ENCODE results near the gene SLC31A1. TPM values are rescaled to one million over a fixed set of nuclear protein-coding genes. Genes with fewer than 3 reads are reported as not detected.

SLC31A1 gene
- total and polyA plus RNA-seq, 2 donors (not counting 1 experiment from before 2014, with no cell fraction given): 1.1 to 3.2 TPM

- no peak overlapping the region for H3K27ac Mint-ChIP-seq
- Histone ChIP-seq H3K79me2 (ENCODE audit: control insufficient read depth, insufficient read depth, low read length) (peaks cover 30% of the 10 kb centered on the region), H3K9me3 (ENCODE audit: control extremely low read depth in 1 of 3, control insufficient read depth in 2 of 3, insufficient read depth in 1 of 3, low read length in 2 of 3) (peaks cover 0 to 4% (median 0%) of the 10 kb centered on the region in 3 donors), H3K4me2 (replicated peaks; ENCODE audit: low read depth, low read length, poor library complexity, severe bottlenecking) (no peak overlapping the region), H2AFZ (ENCODE audit: insufficient read depth, low read depth, low read length, poor library complexity, severe bottlenecking) (no peak overlapping the region), H3K27me3 (replicated peaks in 1 of 4; ENCODE audit: control extremely low read depth in 1 of 4, control insufficient read depth in 3 of 4, insufficient read depth in 4 of 4, low read length in 3 of 4) (no peaks in the 10 kb centered on the region), H3K9ac (ENCODE audit: low read length) (no peak overlapping the region), H3K27ac (ENCODE audit: low read length in 2 of 2) (no peak overlapping the region), H4K20me1 (ENCODE audit: control insufficient read depth, insufficient read depth, low read length, poor library complexity, severe bottlenecking) (peaks cover 5% of the 10 kb centered on the region), H3K4me1 (ENCODE audit: control insufficient read depth in 2 of 2, insufficient read depth in 2 of 2, low read length in 2 of 2) (peaks cover 26 to 28% of the 10 kb centered on the region in 2 donors), H3K36me3 (replicated peaks in 1 of 2; ENCODE audit: control extremely low read depth in 1 of 2, control insufficient read depth in 1 of 2, extremely low read depth in 1 of 2, insufficient read depth in 2 of 2, low read length in 1 of 2) (no peaks in the 10 kb centered on the region), H3K4me3 (ENCODE audit: control extremely low read depth in 1 of 5, extremely low read depth in 1 of 5, insufficient read depth in 1 of 5, low read depth in 2 of 5, low read length in 4 of 5) (no peak overlapping the region)
- POLR2A ChIA-PET: no interaction called here
- TF ChIP-seq EZH2 (IDR thresholded peaks at IDR 0.05; ENCODE audit: borderline replicate concordance, insufficient read depth, low read depth, low read length, poor library complexity, severe bottlenecking) (no peak), CTCF (IDR thresholded peaks at IDR 0.05) (no peak)
- WGBS (ENCODE audit: insufficient coverage): no CpG with 5 or more reads among the region's 2 CpGs
- no peak for ATAC-seq (ENCODE audit: low read depth)
- CTCF ChIA-PET: no interaction called here
- H3K4me3 Mint-ChIP-seq: no peak overlapping the region
- no peaks in the 10 kb centered on the region for H3K27me3 Mint-ChIP-seq
- H3K9me3 Mint-ChIP-seq (ENCODE audit: insufficient read depth): no peaks in the 10 kb centered on the region
- peaks cover 33% of the 10 kb centered on the region for H3K4me1 Mint-ChIP-seq
- intact Hi-C loops (cut with micrococcal nuclease): loop anchor here (5.0 kb wide), 2 partner anchors 892 to 1327 kb away; partner anchors contain the start of genes PTBP3 and UGCG
- DNase-seq: no peak
These were observed 2.6 kb downstream of the SLC31A1 start for GRCh38 chr9:113223963-113224362.

GRCh38 chr9:113227436-113227835 is 6.1 kb downstream of the SLC31A1 start:
- Histone ChIP-seq H4K20me1 (ENCODE audit: control insufficient read depth, insufficient read depth, low read length, poor library complexity, severe bottlenecking) (no peaks in the 10 kb centered on the region), H3K9me3 (ENCODE audit: control extremely low read depth in 1 of 3, control insufficient read depth in 2 of 3, insufficient read depth in 1 of 3, low read length in 2 of 3) (no peaks in the 10 kb centered on the region), H3K4me2 (replicated peaks; ENCODE audit: low read depth, low read length, poor library complexity, severe bottlenecking) (no peak overlapping the region), H3K4me3 (ENCODE audit: control extremely low read depth in 1 of 5, extremely low read depth in 1 of 5, insufficient read depth in 1 of 5, low read depth in 2 of 5, low read length in 4 of 5) (no peak overlapping the region), H2AFZ (ENCODE audit: insufficient read depth, low read depth, low read length, poor library complexity, severe bottlenecking) (no peak overlapping the region), H3K4me1 (ENCODE audit: control insufficient read depth in 2 of 2, insufficient read depth in 2 of 2, low read length in 2 of 2) (peaks cover under 1 to 4% of the 10 kb centered on the region in 2 donors), H3K9ac (ENCODE audit: low read length) (no peak overlapping the region), H3K36me3 (replicated peaks in 1 of 2; ENCODE audit: control extremely low read depth in 1 of 2, control insufficient read depth in 1 of 2, extremely low read depth in 1 of 2, insufficient read depth in 2 of 2, low read length in 1 of 2) (no peaks in the 10 kb centered on the region), H3K79me2 (ENCODE audit: control insufficient read depth, insufficient read depth, low read length) (peaks cover 3% of the 10 kb centered on the region), H3K27me3 (replicated peaks in 1 of 4; ENCODE audit: control extremely low read depth in 1 of 4, control insufficient read depth in 3 of 4, insufficient read depth in 4 of 4, low read length in 3 of 4) (no peaks in the 10 kb centered on the region), H3K27ac (ENCODE audit: low read length in 2 of 2) (no peak overlapping the region)
- Mint-ChIP-seq H3K27ac (no peak overlapping the region), H3K4me3 (no peak overlapping the region), H3K27me3 (no peaks in the 10 kb centered on the region), H3K9me3 (ENCODE audit: insufficient read depth) (no peaks in the 10 kb centered on the region), H3K4me1 (peaks cover 7% of the 10 kb centered on the region)
- intact Hi-C loops (cut with micrococcal nuclease): no loop called here
- 100% methylated on average over 1 of the region's 1 CpG for WGBS (ENCODE audit: insufficient coverage)
- TF ChIP-seq CTCF (IDR thresholded peaks at IDR 0.05) (no peak), EZH2 (IDR thresholded peaks at IDR 0.05; ENCODE audit: borderline replicate concordance, insufficient read depth, low read depth, low read length, poor library complexity, severe bottlenecking) (no peak)
- DNase-seq (no peak), ATAC-seq (ENCODE audit: low read depth) (no peak)
- POLR2A ChIA-PET: no interaction called here
- CTCF ChIA-PET: no interaction called here

Measured in B cell (primary cell).